ENCODE measurements around the gene HNRNPH3.

GRCh38 chr10:68327889-68328786, 3.7 kb upstream of the HNRNPH3 start:
- TF ChIP-seq, protein P1, sequence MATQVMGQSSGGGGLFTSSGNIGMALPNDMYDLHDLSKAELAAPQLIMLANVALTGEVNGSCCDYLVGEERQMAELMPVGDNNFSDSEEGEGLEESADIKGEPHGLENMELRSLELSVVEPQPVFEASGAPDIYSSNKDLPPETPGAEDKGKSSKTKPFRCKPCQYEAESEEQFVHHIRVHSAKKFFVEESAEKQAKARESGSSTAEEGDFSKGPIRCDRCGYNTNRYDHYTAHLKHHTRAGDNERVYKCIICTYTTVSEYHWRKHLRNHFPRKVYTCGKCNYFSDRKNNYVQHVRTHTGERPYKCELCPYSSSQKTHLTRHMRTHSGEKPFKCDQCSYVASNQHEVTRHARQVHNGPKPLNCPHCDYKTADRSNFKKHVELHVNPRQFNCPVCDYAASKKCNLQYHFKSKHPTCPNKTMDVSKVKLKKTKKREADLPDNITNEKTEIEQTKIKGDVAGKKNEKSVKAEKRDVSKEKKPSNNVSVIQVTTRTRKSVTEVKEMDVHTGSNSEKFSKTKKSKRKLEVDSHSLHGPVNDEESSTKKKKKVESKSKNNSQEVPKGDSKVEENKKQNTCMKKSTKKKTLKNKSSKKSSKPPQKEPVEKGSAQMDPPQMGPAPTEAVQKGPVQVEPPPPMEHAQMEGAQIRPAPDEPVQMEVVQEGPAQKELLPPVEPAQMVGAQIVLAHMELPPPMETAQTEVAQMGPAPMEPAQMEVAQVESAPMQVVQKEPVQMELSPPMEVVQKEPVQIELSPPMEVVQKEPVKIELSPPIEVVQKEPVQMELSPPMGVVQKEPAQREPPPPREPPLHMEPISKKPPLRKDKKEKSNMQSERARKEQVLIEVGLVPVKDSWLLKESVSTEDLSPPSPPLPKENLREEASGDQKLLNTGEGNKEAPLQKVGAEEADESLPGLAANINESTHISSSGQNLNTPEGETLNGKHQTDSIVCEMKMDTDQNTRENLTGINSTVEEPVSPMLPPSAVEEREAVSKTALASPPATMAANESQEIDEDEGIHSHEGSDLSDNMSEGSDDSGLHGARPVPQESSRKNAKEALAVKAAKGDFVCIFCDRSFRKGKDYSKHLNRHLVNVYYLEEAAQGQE (IDR thresholded peaks at IDR 0.05; ENCODE audit: borderline replicate concordance), result peak; percentile 14
- TF ChIP-seq CTCF (IDR thresholded peaks at IDR 0.05; ENCODE audit: poor library complexity, severe bottlenecking) (no peak), EZH2 (IDR thresholded peaks at IDR 0.05; ENCODE audit: borderline replicate concordance, insufficient read depth, low read length, poor library complexity, severe bottlenecking) (no peak), POLR2AphosphoS5 (IDR thresholded peaks at IDR 0.05) (no peak), TAF1 (IDR thresholded peaks at IDR 0.05; ENCODE audit: low read depth) (no peak), SMC3 (conservative IDR thresholded peaks at IDR 0.05; ENCODE audit: poor library complexity) (no peak)

Data from neural cell (in vitro differentiated cells).